Lower leg skin (tissue), 4 donors: ENCODE data around the gene YWHAG. TPM values are rescaled to one million over a fixed set of nuclear protein-coding genes. Genes with fewer than 3 reads are reported as not detected.

Experiments used
- DNase-seq, 2 donors: peaks; one replicate each; pipeline ENCODE4 v3.0.0-alpha.2; 2019; ENCODE audit warnings: low spot score in 2 of 2
- H3K4me3 ChIP-seq: fragments of 200-600 bp; sonication (generic); 2 replicates; pipeline ENCODE4 v1.5.1; 2017; ENCODE audit warnings: mild to moderate bottlenecking, low read depth; ENCODE audit not compliant: poor library complexity, severe bottlenecking
- CTCF ChIP-seq, 3 donors: fragments of 450-650 bp; IDR thresholded peaks; one replicate each; pipeline ENCODE4 v1.5.1; 2016; ENCODE audit warnings: antibody characterized with exemption in 3 of 3, mild to moderate bottlenecking in 3 of 3, moderate library complexity in 2 of 3
- POLR2A ChIP-seq, 2 donors: fragments of 450-650 bp; IDR thresholded peaks; one replicate each; pipeline ENCODE4 v1.6.1; 2016 to 2017; ENCODE audit warnings: antibody characterized with exemption in 2 of 2, mild to moderate bottlenecking in 1 of 2, moderate library complexity in 1 of 2
- WGBS, 2 donors: methylation state at CpG; one replicate each; pipeline ENCODE4 v1.1.5; 2018; 5-methylcytosine and 5-hydroxymethylcytosine counted together
- intact Hi-C: fragments of 100-400 bp; cut with DNase I; formaldehyde crosslinking; loops from one replicate; pipeline ENCODE4 v1.15.0; 2023; ENCODE audit warnings: low total_unique reads
- total RNA-seq, 4 donors: library from RNA; depleted of rRNA; stranded (reverse); fragments of >200 nt; gene quantifications; one replicate each; pipeline ENCODE4 v1.1.0, GENCODE V29; 2016

YWHAG gene
- total RNA-seq, 4 donors from 2014 or later: 46.5 to 64.5 (median 56.4) TPM

DNA sequence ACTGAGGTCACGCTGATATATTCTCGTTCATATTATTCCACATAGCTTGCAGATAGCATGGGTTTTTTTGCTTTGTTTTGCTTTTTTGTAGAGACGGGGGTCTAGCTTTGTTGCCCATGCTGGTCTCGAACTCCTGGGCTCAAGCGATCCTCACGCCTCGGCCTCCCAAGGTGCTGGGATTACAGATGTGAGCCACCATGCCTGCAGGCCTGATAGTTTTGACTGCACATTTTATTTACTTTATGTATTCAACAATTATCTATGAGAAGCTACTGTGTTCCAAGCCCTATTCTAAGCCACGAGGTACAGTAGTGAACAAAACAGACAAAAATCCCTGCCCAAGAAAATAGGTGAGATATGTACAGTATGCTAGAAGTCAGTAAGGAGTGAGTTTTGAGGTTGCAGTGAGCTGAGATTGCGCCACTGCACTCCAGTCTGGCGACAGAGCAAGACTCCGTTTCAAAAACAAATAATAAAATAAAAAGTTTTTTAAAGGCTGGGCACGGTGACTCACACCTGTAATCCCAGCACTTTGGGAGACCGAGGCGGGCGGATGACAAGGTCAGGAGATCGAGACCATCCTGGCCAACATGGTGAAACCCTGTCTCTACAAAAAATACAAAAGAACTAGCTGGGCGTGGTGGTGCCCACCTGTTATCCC, 1.3 kb upstream of the YWHAG start:
- no peak overlapping the region for H3K4me3 ChIP-seq
- intact Hi-C loops: no loop called here

DNA sequence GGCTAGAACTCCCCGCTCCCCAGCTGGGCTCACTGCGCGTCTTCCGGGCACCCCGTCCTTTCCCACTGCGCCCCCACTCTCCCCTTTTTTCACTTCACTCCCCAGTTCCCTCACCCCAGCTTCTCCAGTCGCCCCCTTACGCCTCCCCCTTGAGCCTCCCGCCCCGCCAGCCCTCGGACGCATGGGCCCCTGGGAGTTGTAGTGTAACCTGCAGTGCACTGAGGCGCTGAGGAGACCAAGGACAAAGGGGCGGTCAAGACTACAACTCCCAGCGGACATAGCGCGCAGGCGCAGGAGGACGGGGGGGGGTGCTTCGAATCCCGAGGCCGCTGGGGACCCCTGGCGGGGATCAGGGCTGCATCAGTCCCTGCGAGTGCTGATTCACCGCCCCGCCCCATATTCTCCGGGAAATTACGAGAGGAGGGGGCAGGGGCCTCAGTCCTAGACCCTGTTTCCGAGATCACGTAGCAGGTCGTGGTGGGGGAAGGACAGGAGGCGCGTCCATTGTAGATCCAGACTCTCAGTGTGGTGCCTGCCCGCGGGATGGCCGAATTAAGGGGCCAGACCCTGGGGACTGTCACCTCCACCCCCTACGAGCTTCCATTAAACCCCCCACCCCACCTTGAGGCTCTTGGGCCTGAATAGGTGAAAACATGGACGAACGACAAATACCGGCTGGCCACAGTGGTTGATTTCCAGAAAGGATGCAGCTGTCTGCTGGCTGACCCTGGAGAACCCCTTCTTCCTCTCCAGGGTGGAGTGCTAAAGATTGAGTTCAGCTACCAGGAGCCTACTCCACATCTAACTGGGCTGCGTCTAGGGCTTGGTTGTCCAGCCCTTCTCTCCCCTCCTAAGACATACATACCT, 553 bp upstream of the YWHAG start:
- intact Hi-C loops: no loop called here

More for the DNA sequence above, 1.3 kb upstream of the YWHAG start:
- 75 to 76% methylated on average over 17 of the region's 17 CpGs for WGBS, 2 donors
- no peak for TF ChIP-seq POLR2A (IDR thresholded peaks at IDR 0.05)
- TF ChIP-seq CTCF (IDR thresholded peaks at IDR 0.05): no peak
- DNase-seq: no peak

GRCh38 chr7:76358011-76358480, 745 bp downstream of the YWHAG start:
- peak overlapping the region; percentile 94 for H3K4me3 ChIP-seq
- TF ChIP-seq CTCF (IDR thresholded peaks at IDR 0.05) (no peak), POLR2A (IDR thresholded peaks at IDR 0.05) (no peak)
- peak; percentile 68 to 94 for DNase-seq
- intact Hi-C loops: no loop called here
- WGBS, 2 donors: 0 to 1% methylated on average over 17 to 27 of the region's 27 CpGs

More for the DNA sequence above, 553 bp upstream of the YWHAG start:
- WGBS, 2 donors: 2% methylated on average over 31 to 40 of the region's 41 CpGs
- DNase-seq: peak; percentile 96 to 99
- H3K4me3 ChIP-seq: peak overlapping the region; percentile 94
- TF ChIP-seq CTCF (IDR thresholded peaks at IDR 0.05) (peak in 1 of 3 donors; percentile 69), POLR2A (IDR thresholded peaks at IDR 0.05) (no peak)

DNA sequence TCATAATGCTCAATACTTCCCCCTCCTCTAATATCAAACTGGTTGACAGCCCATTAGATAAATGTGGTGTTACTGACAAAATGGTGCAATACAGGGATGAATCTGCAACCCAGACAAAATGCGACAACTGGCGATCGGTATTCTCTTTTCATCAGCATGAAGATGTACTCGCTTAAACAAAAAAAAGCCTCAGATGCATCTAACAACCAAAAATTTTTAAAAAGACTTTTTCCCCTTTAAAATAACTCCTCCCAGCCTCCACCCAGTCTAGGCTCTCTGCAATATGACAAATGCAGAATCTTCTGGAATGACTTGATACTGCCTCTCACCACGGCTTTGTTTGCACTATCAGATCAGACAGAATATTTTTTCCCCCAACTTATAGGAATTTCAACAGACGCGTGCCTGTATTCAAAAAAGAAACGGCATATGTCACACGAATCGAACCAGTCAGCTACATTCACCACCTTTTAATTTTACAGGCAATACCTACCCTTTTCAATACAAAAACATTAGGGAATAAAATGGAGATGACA, 1.2 kb downstream of the YWHAG start:
- TF ChIP-seq POLR2A (IDR thresholded peaks at IDR 0.05): no peak
- no peak for TF ChIP-seq CTCF (IDR thresholded peaks at IDR 0.05)
- peak overlapping the region; percentile 94 for H3K4me3 ChIP-seq
- intact Hi-C loops: no loop called here
- 1 to 3% methylated on average over 10 of the region's 10 CpGs for WGBS, 2 donors
- no peak for DNase-seq

DNA sequence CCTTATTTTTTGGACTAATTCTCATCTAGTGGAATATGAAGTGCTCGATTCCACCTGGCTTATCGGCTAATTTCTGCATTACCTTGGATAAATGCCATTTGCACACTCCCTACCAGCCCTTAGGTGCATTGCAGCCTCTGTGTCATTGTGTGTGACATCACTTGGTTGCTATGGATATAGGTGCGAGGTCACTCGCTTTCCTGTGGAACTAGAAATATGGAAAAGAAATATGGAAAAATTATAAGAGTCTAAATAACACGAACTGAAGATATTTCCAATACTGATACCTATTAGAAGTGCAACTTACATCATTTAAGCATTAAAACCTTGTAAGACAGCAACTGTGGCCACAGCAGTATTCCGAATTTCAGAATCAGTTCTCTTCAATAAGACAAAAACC, 2.0 kb downstream of the YWHAG start:
- TF ChIP-seq POLR2A (IDR thresholded peaks at IDR 0.05): no peak
- TF ChIP-seq CTCF (IDR thresholded peaks at IDR 0.05): no peak
- no peak for DNase-seq
- no peak overlapping the region for H3K4me3 ChIP-seq
- WGBS, 2 donors: 35 to 43% methylated on average over 6 of the region's 6 CpGs
- intact Hi-C loops: no loop called here
